GM18861 (cell line): ENCODE measurements around the gene PTCHD4.

Experiments used
- ATAC-seq: cut with Tn5 transposase; IDR thresholded peaks from one replicate; pipeline ENCODE4 v1.9.1; 2021; ENCODE audit not compliant: unreplicated experiment

Gene PTCHD4

DNA sequence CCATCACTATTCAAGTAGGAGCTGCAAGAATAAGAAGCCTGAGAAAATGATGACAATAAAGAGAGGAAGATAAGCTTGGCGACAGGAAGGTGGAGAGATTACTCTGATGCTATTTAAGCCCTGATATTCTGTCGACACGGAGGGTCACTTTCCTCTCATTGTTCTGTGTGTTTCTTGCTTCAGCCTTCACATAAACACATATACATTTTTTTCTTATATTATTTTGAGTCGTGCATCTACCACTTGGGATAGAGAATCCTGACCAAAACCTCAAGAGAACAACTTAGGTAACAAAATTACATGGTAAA lies 10.5 kb downstream of the PTCHD4 start:
- ATAC-seq, result no peak

DNA sequence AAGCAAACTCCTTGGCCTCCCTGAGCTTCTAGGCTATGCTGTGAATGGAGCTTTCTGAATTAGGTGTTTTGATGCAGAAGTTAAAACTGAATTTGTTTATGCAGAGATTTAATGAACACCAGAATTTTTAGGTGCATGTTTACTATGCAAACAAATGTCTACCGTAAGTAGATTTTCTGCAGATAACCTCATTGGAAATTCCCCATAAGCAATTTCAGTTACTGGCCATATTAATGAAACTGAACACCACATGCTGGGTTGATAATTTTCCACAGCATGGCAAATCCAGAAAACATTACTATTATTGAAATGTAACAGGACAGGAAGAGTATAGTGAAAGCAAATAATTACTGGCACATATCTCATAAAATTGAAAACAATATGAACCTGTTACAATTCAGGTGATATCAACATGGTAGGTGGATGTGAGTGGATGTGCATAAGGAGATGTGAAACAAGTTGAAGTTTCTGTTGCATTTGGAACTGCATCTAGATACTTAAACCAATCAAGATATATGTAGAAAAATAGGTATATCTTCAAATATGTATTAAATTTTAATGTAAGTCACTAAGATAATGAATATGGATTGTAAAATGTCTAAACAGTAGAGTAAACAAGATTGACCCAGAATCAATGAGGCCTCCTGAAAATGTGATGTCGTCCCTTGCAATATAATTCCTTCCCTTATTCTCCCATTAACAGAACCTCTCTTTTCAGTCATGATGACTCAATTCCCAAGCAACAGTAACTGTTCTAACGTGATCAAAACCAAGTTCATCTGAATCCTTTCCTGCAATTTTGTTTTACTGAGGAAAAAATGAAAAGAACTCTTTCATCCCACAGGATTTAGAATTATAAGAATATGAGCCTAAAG lies 11.0 kb downstream of the PTCHD4 start:
- no peak for ATAC-seq

GRCh38 chr6:48098923-48099322 lies 12.1 kb downstream of the PTCHD4 start:
- ATAC-seq, result no peak

- ATAC-seq, result no peak
Measured at GRCh38 chr6:48092550-48093217, 18.3 kb downstream of the PTCHD4 start.

GRCh38 chr6:48090546-48090945 lies 20.5 kb downstream of the PTCHD4 start:
- ATAC-seq, result no peak

DNA sequence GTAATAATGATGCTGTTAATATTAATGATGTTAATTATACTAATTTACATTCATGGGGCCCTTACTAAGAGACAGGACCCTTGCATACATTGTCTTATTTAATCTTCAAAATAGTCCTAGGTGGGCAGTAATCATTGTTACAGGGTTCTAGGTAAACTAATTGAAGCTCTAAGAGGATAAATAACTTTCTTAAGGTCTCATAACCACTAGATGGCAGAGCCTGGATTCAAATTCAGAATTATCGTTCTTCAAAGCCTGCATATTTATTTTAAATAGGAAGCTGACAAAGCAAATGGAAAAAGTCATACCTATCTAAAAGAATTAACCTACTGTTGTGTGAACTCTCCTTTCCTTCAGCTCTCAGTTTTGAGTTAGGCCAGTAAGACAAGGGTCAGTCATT lies 23.5 kb downstream of the PTCHD4 start:
- no peak for ATAC-seq

DNA sequence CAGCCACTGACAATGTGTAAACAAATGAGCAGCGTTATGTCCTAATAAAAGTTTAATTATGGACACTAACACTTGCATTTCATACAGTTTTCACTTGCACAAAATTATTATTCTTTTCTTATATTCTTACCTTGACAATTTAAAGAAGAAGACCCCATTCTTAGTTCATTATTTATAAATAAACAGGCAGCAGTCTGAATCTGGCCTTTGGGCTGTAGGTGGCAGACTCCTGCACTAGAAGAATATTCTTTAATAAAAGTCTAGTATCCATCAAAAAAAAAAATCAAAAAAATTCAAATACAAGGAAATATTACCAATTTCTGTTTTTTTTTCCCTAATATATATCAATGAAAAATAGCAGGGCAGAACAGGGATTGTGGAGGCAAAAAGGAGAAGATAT lies 24.8 kb downstream of the PTCHD4 start:
- ATAC-seq, result no peak

GRCh38 chr6:48085131-48085741 lies 25.8 kb downstream of the PTCHD4 start:
- no peak for ATAC-seq

DNA sequence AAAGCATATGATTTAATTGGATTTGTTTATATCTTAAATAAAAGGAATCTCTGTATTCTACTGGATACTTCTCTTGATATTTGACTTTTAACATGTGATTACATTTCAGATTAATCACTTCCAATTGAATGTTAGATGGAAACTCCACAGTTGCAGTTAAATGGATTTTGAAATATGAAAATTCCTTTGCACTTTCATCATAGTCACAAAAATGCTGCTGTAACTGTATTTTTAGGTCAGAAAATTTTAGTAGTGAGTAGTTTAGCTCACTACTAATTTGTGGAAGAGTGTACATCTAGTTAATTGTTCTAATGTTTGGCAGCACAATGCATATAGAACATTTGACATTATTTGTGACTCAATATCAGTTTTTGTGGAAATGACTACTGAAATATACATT lies 26.8 kb downstream of the PTCHD4 start:
- no peak for ATAC-seq

GRCh38 chr6:48080227-48081009 lies 30.6 kb downstream of the PTCHD4 start:
- ATAC-seq, result no peak

DNA sequence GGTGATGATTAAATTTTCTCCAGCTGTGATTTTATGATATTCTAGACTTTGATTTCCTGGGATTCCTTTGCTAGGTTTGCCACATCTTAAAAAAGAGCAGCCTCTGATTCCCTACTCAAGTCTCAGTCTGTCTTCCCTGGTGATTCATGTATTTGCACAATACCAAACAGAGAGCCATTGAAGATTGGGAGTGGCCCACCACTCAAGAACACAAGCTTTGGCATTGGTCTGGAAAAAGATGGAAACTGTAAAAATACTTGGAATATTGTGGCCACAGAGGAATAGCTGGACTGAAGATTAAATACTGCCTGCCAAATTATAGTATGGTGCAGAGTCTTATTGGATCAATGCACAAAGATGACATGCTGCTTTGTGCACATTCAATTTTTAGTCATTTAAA lies 32.9 kb downstream of the PTCHD4 start:
- ATAC-seq, result no peak

- ATAC-seq, result no peak
Measured at GRCh38 chr6:48075181-48075580, 35.8 kb downstream of the PTCHD4 start.

DNA sequence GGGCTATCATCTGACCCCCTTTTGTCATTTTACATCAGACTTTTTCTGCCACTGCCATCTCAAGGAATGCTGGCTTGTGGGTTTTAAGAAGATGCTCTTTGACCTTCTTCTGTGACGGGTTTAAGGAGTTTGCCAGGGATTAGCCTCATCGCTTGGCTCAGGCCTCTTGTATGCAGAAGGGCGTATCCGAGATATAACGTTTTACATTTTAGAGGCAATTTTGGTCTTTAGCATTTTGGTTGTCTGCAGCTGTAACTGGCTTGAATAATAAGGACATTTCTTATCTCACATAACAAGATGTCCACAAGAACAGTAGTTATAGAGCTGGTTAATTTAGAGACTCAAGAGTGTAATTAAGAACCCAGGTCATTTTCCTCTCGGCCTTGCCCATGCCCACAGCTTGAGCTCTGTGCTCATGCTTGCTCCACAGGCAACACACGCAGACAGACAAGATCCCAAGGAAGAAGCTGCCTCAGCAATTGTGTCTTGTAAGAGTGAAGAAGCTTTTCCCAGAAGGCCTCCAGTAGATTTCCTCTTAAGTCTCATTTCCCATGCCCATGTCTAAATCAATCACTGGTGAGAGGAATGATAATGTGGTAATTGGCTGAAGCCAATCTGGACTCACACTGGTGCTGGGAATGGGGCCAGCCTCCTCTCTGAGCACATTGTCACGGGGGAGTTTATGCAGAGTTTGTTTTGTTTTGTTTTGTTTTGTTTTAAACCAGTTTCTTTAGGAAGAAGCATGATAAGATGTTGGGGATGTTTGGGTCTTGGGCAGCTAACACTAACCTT lies 36.8 kb downstream of the PTCHD4 start:
- no peak for ATAC-seq

- ATAC-seq, result no peak
Measured at GRCh38 chr6:48071833-48072232, 39.2 kb downstream of the PTCHD4 start.

DNA sequence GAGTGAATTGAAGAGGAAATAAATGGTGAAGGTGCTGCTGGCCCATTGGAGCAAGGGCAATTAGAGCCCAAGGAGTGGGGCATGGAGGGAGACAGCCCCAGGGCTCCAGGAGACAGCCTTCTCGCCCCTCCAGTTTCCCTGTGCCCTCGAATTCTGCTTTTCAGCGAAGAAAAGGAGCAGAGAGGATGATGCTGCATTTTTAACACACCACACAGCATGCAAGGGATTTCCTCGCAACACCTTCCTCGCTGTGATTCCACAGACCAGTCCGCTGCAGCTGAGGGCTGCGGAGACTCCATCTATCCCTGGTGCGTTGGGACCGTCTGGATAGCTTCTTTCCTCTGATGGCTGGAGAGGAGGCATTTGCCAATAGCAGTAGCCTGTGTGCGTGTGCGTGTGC lies 41.7 kb downstream of the PTCHD4 start:
- ATAC-seq, result no peak

DNA sequence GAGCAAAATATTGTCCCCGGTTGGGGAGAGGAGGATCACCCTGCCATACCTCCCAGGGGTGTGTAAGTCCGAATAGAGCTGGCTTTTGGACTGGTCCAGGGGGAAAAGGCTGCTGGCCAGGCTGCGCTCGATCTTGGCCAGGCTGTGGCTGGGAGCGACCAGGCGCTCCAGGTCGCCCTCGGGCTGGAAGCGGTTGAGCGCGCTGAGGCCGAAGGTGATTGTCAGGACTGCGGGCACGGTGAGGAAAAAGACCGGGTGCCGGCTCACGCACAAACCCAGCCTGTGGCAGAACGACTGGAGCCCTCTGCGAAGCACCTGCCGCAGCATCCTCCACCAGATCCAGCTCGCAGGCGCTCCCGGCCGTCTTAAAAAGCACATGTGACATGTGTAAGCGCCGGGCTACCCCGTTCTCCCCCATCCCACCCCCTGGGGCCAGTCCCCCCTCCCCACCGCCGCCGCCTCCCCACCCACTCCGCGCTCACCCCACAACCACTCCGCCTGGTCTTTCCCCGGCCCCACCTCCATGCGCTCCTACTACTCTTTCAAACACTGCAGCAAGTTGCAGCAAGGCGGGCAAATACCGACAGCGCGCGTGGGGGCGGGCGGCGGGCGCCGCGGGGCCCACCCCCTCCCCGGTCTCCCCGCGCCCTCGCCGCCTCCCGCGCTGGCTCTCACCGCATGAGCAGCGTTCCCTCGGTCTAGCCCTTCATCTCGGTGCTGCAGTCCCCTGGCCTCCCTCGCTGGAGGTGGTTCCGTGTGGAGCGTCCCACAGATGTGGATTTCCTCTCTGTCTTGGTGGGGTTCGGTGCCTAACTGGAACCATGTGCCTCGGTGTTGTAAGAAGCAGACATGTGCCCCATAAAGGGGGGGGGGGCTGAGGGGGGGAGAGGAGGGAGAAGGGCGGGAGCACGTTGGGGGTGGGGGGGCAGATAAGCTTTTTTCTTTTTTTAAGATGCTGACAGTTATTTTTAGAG lies 42.4 kb downstream of the PTCHD4 start:
- ATAC-seq, result no peak

- no peak for ATAC-seq
Measured at GRCh38 chr6:48067886-48068277, 43.1 kb downstream of the PTCHD4 start.

DNA sequence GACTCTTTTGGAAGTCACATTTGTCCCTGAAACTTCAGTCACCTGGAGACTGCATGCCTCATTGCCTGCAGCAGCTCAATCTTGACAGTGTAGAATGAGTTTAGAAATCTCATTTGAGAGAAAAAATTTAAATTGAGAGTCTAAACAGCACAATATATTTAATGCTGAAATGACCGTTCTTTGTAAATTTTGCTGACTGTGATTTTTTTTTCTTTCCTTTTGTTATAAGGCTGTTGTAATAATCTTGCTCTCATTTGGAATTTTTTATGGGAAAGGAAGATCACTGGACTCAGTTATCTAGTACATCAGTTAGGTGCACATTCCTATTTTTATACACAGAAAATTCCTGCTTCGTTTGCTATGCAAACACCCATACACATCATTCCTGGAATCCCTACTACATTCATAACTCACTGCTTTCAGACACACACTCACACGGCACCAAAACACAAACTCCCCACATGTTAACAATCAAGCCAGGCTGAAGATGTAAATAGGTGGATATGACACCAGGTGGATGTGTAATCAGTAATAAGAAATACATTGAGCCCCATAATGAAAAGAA lies 43.8 kb downstream of the PTCHD4 start:
- no peak for ATAC-seq

DNA sequence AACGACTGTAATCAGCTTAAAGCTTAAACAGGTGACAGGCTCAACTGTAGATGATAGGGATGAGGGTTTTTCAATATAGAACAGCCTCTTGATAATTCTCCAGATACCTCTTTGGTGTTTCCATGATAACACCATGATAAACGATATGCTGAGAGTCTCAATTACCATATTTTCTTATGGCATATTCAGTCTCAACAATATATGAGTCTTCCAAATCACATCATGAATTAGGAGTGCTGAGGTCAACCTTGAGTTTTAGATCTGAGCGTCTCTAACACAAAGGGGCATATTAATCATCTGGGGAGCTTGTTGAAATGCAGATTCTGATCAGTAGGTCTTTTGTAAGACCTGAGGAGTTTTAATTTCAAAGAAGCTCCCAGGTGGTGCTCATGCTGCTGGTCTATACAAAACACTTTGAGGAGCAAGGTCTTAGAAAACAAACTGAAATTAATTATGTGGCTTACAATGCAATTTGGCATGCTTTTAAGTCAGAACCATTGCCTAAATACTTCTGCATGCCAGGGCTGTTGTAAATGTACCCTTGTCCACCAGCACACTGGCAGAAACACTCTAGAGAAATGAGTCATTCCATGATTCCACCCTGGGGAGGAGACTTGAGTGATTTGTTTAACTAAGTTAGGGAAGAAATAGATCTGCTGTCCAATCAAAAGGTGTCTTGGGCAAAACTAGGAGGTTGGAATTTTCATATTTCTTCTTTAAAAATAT lies 49.6 kb downstream of the PTCHD4 start:
- no peak for ATAC-seq
